ENCODE measurements around the gene CSF3.

CSF3 gene

DNA sequence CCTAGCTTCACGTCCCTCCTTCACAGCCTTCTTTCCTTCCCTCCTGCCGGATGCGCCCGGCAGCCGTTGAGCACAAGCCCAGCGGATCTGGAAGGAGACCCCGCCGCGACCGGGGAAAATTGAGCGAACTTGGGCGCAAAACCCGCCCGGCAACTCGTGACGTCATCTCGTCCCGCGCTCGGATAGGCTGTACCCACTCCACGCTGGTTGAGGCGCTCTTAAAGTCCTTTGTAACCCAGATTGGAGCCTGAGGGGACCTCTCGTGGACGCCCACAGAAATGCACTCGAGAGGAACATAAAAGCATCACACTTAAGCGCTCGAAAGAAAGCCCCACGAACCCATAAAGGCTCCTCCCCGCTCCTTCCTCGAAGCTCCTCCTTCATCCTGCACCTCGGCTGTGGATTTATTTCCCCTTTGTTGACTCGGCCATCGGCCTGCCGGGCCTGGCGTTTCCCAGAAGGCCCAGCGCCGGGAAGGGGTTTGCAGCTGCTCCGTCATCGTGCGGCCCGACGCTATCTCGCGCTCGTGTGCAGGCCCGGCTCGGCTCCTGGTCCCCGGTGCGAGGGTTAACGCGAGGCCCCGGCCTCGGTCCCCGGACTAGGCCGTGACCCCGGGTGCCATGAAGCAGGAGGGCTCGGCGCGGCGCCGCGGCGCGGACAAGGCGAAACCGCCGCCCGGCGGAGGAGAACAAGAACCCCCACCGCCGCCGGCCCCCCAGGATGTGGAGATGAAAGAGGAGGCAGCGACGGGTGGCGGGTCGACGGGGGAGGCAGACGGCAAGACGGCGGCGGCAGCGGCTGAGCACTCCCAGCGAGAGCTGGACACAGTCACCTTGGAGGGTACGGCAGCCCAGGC is 34.7 kb upstream of the CSF3 start, which contains the start of gene PSMD3:
PSMD3 (plus strand) TSS at position 457 of the 856 bp plus-strand sequence; CDS start at position 621, 164 bp downstream.
- H2AFZ ChIP-seq (ENCODE audit: low read depth): peak within 1 kb of the TSS; percentile 77
- peak within 1 kb of the TSS; percentile 43 for H3K4me3 ChIP-seq (IDR thresholded peaks at IDR 0.05; ENCODE audit: insufficient read depth, low read depth, low read length)
- H3K4me1 ChIP-seq (ENCODE audit: low read depth, poor library complexity, severe bottlenecking): peaks cover 27% of the 10 kb centered on the region
- H3K36me3 ChIP-seq (ENCODE audit: insufficient read depth): peaks cover 19% of the 10 kb centered on the region; the same call in 1 of the 2 replicates
- H3K27ac ChIP-seq: peak within 1 kb of the TSS; percentile 83
- peak within 1 kb of the TSS; percentile 97 for H3K4me2 ChIP-seq
- peak within 1 kb of the TSS; percentile 97 for H3K9ac ChIP-seq
- TF ChIP-seq, protein P1, sequence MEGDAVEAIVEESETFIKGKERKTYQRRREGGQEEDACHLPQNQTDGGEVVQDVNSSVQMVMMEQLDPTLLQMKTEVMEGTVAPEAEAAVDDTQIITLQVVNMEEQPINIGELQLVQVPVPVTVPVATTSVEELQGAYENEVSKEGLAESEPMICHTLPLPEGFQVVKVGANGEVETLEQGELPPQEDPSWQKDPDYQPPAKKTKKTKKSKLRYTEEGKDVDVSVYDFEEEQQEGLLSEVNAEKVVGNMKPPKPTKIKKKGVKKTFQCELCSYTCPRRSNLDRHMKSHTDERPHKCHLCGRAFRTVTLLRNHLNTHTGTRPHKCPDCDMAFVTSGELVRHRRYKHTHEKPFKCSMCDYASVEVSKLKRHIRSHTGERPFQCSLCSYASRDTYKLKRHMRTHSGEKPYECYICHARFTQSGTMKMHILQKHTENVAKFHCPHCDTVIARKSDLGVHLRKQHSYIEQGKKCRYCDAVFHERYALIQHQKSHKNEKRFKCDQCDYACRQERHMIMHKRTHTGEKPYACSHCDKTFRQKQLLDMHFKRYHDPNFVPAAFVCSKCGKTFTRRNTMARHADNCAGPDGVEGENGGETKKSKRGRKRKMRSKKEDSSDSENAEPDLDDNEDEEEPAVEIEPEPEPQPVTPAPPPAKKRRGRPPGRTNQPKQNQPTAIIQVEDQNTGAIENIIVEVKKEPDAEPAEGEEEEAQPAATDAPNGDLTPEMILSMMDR (conservative IDR thresholded peaks at IDR 0.05; ENCODE audit: low read depth, low read length): peak; percentile 84
- no peaks in the 10 kb centered on the region for H4K20me1 ChIP-seq (ENCODE audit: insufficient read depth)
- no peaks in the 10 kb centered on the region for H3K27me3 ChIP-seq (ENCODE audit: insufficient read depth, low read depth)
- peaks cover 41% of the 10 kb centered on the region for H3K79me2 ChIP-seq (ENCODE audit: insufficient read depth, low read depth)

DNA sequence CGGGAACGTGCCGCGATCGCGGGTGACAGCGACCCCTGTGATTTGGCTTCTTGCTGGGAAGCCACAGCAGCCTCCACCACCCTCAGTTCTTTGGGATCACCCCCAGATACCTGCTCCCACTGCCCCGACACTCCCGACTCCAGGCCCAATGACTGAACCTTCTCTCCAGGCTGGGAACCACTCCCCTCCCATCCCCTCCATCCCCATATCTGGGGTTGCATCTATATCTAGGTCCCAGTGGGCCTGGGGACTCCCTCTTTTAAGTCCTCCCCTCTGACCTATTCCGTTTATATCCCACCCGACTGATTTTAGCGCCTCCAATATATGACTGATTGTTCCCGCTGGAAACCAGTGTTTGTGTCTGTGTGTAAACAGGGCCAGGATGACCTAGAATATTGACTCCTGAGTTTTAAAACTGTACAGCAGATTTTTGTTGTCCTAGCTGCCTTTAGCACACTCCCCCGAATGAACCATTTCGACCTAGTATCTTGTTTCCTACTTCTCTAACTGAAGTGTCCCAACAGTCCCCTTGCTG is 34.0 kb upstream of the CSF3 start:
- H4K20me1 ChIP-seq (ENCODE audit: insufficient read depth): no peaks in the 10 kb centered on the region

DNA sequence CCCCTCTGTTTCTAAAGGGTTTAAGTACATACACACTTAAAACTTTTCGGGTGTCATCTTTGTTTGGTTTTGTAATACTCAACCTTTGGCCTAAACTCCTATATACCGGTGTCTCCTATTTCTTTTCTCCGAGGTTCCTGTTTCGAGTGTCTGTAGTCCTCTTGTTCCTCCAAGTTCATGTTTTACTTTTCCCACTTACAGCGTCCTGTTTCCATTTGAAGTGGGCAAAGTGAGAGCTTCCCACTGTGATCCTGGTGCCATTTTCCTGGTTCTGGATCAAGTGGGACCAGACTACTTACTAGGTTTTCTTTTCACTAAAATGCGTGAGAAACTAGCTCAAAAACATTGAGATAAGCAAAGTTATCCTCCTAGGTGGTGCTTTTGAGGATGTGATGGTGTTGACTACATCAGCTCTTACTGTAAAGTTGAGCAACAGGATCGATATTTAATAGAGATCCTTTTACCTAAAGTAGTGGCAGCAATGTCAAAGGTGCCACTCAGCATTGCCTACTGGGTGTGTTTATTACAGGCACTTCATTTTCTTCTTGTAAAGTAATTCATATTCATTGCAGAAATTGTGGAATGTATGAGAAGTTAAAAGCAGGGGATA is 33.4 kb upstream of the CSF3 start:
- TF ChIP-seq, protein P1 (conservative IDR thresholded peaks at IDR 0.05; ENCODE audit: low read depth, low read length): no peak
- H3K36me3 ChIP-seq (ENCODE audit: insufficient read depth): peaks cover 22% of the 10 kb centered on the region; the same call in 1 of the 2 replicates
- peak overlapping the region; percentile 97 for H3K4me2 ChIP-seq
- no peaks in the 10 kb centered on the region for H3K27me3 ChIP-seq (ENCODE audit: insufficient read depth, low read depth)
- H3K9ac ChIP-seq: peak overlapping the region; percentile 97
- H3K4me1 ChIP-seq (ENCODE audit: low read depth, poor library complexity, severe bottlenecking): peaks cover 27% of the 10 kb centered on the region
- H2AFZ ChIP-seq (ENCODE audit: low read depth): no peak overlapping the region
- H4K20me1 ChIP-seq (ENCODE audit: insufficient read depth): no peaks in the 10 kb centered on the region
- peaks cover 41% of the 10 kb centered on the region for H3K79me2 ChIP-seq (ENCODE audit: insufficient read depth, low read depth)
- peak overlapping the region; percentile 83 for H3K27ac ChIP-seq
- H3K4me3 ChIP-seq (IDR thresholded peaks at IDR 0.05; ENCODE audit: insufficient read depth, low read depth, low read length): no peak overlapping the region

More for the DNA sequence above, 34.0 kb upstream of the CSF3 start:
- Histone ChIP-seq H3K4me3 (IDR thresholded peaks at IDR 0.05; ENCODE audit: insufficient read depth, low read depth, low read length) (no peak overlapping the region), H3K4me1 (ENCODE audit: low read depth, poor library complexity, severe bottlenecking) (peaks cover 27% of the 10 kb centered on the region), H3K27me3 (ENCODE audit: insufficient read depth, low read depth) (no peaks in the 10 kb centered on the region), H3K79me2 (ENCODE audit: insufficient read depth, low read depth) (peaks cover 41% of the 10 kb centered on the region), H3K9ac (peak overlapping the region; percentile 97), H3K27ac (peak overlapping the region; percentile 83), H2AFZ (ENCODE audit: low read depth) (peak overlapping the region; percentile 29), H3K36me3 (ENCODE audit: insufficient read depth) (peaks cover 19% of the 10 kb centered on the region; the same call in 1 of the 2 replicates), H3K4me2 (peak overlapping the region; percentile 97)
- TF ChIP-seq, protein P1 (conservative IDR thresholded peaks at IDR 0.05; ENCODE audit: low read depth, low read length): no peak

DNA sequence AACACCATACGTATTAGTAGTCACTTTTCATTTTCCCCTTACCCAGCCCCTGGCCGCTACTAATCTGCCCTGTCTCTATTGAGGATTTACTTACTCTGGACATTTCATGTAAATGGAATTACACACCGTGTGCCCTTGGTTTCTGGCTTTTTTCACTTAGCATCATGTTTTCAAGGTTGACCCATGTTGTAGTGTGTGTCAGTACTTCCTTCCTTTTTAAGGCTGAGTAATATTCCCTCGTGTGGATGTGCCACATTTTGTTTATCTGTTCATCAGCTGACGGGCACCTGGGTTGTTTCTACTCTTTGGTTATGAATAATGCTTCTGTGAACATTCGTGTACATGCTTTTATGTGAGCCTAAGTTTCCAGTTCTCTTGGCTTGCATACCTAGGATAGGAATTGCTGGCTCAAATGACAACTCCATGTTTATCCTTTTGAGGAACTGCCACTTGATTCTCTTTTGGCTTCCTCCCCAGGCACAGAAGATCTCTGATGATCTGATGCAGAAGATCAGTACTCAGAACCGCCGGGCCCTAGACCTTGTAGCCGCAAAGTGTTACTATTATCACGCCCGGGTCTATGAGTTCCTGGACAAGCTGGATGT is 26.9 kb upstream of the CSF3 start:
- H3K4me2 ChIP-seq: no peak overlapping the region
- TF ChIP-seq, protein P1 (conservative IDR thresholded peaks at IDR 0.05; ENCODE audit: low read depth, low read length): no peak
- H3K27ac ChIP-seq: no peak overlapping the region
- no peak overlapping the region for H3K4me3 ChIP-seq (IDR thresholded peaks at IDR 0.05; ENCODE audit: insufficient read depth, low read depth, low read length)
- no peaks in the 10 kb centered on the region for H4K20me1 ChIP-seq (ENCODE audit: insufficient read depth)
- H3K79me2 ChIP-seq (ENCODE audit: insufficient read depth, low read depth): peaks cover 19% of the 10 kb centered on the region
- no peak overlapping the region for H2AFZ ChIP-seq (ENCODE audit: low read depth)
- no peaks in the 10 kb centered on the region for H3K27me3 ChIP-seq (ENCODE audit: insufficient read depth, low read depth)
- peaks cover 2% of the 10 kb centered on the region for H3K4me1 ChIP-seq (ENCODE audit: low read depth, poor library complexity, severe bottlenecking)
- H3K36me3 ChIP-seq (ENCODE audit: insufficient read depth): peaks cover 37% of the 10 kb centered on the region; the same call in 1 of the 2 replicates
- no peak overlapping the region for H3K9ac ChIP-seq

Data from KMS-11 (cell line).